Osteocyte (in vitro differentiated cells): ENCODE data around the gene RNF149. TPM values are rescaled to one million over a fixed set of nuclear protein-coding genes. Genes with fewer than 3 reads are reported as not detected.

Experiments
- DNase-seq: peaks from one replicate; pipeline ENCODE4 v3.0.0; 2021; ENCODE audit warnings: mixed read lengths; ENCODE audit not compliant: unreplicated experiment; ENCODE audit errors: extremely low spot score
- H3K27ac Mint-ChIP-seq: one replicate; pipeline ENCODE4 v1.8.0; 2021; ENCODE audit warnings: mild to moderate bottlenecking, mixed read lengths; ENCODE audit not compliant: unreplicated experiment
- H3K27me3 Mint-ChIP-seq: one replicate; pipeline ENCODE4 v1.8.0; 2021; ENCODE audit warnings: mixed read lengths; ENCODE audit not compliant: unreplicated experiment
- H3K36me3 Mint-ChIP-seq: one replicate; pipeline ENCODE4 v1.8.0; 2021; ENCODE audit warnings: mixed read lengths; ENCODE audit not compliant: unreplicated experiment
- H3K4me1 Mint-ChIP-seq: one replicate; pipeline ENCODE4 v1.8.0; 2021; ENCODE audit warnings: mixed read lengths; ENCODE audit not compliant: unreplicated experiment
- H3K4me3 Mint-ChIP-seq: one replicate; pipeline ENCODE4 v1.8.0; 2021; ENCODE audit warnings: mild to moderate bottlenecking, moderate library complexity, mixed read lengths; ENCODE audit not compliant: unreplicated experiment
- H3K9me3 Mint-ChIP-seq: one replicate; pipeline ENCODE4 v1.8.0; 2021; ENCODE audit warnings: mixed read lengths; ENCODE audit not compliant: unreplicated experiment
- total RNA-seq: library from RNA; stranded (reverse); gene quantifications from 2 replicates; pipeline ENCODE4 v1.2.1, GENCODE V29; 2021
- TF ChIP-seq, protein P1 (sequence below): fragments of 200-600 bp; sonication (generic); IDR thresholded peaks from 2 replicates; pipeline ENCODE4 v1.5.0; 2021; ENCODE audit warnings: antibody characterized with exemption, mild to moderate bottlenecking, moderate library complexity

Gene RNF149
- total RNA-seq, 1 donor from 2014 or later, result 31.8 TPM

- TF ChIP-seq, protein P1, sequence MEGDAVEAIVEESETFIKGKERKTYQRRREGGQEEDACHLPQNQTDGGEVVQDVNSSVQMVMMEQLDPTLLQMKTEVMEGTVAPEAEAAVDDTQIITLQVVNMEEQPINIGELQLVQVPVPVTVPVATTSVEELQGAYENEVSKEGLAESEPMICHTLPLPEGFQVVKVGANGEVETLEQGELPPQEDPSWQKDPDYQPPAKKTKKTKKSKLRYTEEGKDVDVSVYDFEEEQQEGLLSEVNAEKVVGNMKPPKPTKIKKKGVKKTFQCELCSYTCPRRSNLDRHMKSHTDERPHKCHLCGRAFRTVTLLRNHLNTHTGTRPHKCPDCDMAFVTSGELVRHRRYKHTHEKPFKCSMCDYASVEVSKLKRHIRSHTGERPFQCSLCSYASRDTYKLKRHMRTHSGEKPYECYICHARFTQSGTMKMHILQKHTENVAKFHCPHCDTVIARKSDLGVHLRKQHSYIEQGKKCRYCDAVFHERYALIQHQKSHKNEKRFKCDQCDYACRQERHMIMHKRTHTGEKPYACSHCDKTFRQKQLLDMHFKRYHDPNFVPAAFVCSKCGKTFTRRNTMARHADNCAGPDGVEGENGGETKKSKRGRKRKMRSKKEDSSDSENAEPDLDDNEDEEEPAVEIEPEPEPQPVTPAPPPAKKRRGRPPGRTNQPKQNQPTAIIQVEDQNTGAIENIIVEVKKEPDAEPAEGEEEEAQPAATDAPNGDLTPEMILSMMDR, result no peak
- H3K27me3 Mint-ChIP-seq, result peaks cover 6% of the 10 kb centered on the region
- no peak for DNase-seq
- H3K4me3 Mint-ChIP-seq, result peak overlapping the region; percentile 90
- H3K4me1 Mint-ChIP-seq, result peaks cover 42% of the 10 kb centered on the region
- H3K27ac Mint-ChIP-seq, result peak overlapping the region; percentile 88
- H3K36me3 Mint-ChIP-seq, result no peaks in the 10 kb centered on the region
- no peaks in the 10 kb centered on the region for H3K9me3 Mint-ChIP-seq
These were observed 510 bp downstream of the RNF149 start for GRCh38 chr2:101307950-101308431.

- H3K36me3 Mint-ChIP-seq, result peaks cover under 1% of the 10 kb centered on the region
- H3K9me3 Mint-ChIP-seq, result no peaks in the 10 kb centered on the region
- H3K4me1 Mint-ChIP-seq, result peaks cover 42% of the 10 kb centered on the region
- H3K27me3 Mint-ChIP-seq, result peaks cover 5% of the 10 kb centered on the region
- TF ChIP-seq, protein P1, result no peak
- peak overlapping the region; percentile 90 for H3K4me3 Mint-ChIP-seq
- DNase-seq, result no peak
- H3K27ac Mint-ChIP-seq, result peak overlapping the region; percentile 88
These were observed 998 bp downstream of the RNF149 start for GRCh38 chr2:101307503-101307902.

- no peak for DNase-seq
- peak overlapping the region; percentile 88 for H3K27ac Mint-ChIP-seq
These were observed 2.1 kb downstream of the RNF149 start for GRCh38 chr2:101306410-101306809.

GRCh38 chr2:101305492-101306078 lies 2.9 kb downstream of the RNF149 start:
- Mint-ChIP-seq H3K27me3 (no peaks in the 10 kb centered on the region), H3K4me3 (peak overlapping the region; percentile 33), H3K9me3 (no peaks in the 10 kb centered on the region), H3K36me3 (peaks cover 2% of the 10 kb centered on the region), H3K4me1 (peaks cover 42% of the 10 kb centered on the region), H3K27ac (peak overlapping the region; percentile 88)
- TF ChIP-seq, protein P1, result no peak
- no peak for DNase-seq

More at GRCh38 chr2:101306410-101306809, 2.1 kb downstream of the RNF149 start:
- peak overlapping the region; percentile 90 for H3K4me3 Mint-ChIP-seq
- H3K36me3 Mint-ChIP-seq, result peaks cover 2% of the 10 kb centered on the region
- H3K4me1 Mint-ChIP-seq, result peaks cover 42% of the 10 kb centered on the region
- TF ChIP-seq, protein P1, result no peak
- H3K9me3 Mint-ChIP-seq, result no peaks in the 10 kb centered on the region
- H3K27me3 Mint-ChIP-seq, result no peaks in the 10 kb centered on the region

DNA sequence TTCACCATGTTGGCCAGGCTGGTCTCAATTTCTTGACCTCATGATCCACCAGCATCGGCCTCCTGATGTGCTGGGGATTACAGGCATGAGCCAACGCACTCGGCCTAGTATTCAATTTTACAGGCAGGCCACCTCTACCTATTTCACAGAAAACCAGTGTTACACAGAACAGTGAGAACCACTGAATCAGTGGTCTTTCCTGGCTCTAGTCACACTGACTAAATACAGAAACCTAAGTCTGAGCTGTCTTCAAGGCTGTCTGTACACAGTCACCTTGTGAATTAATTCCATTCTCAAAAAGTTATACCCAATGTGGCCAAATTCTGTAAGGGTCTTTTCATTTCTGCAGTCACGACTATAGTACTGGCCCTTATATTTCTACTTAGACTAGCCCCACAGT lies 3.5 kb downstream of the RNF149 start:
- DNase-seq, result no peak
- Mint-ChIP-seq H3K9me3 (no peaks in the 10 kb centered on the region), H3K4me3 (no peak overlapping the region), H3K27ac (no peak overlapping the region), H3K27me3 (no peaks in the 10 kb centered on the region), H3K36me3 (peaks cover 2% of the 10 kb centered on the region), H3K4me1 (peaks cover 43% of the 10 kb centered on the region)
- TF ChIP-seq, protein P1, result no peak
